Stimulated activated CD4-positive, alpha-beta T cell treated with anti-CD3 and anti-CD28 coated beads, Interleukin-1b, Interleukin-23, amount 100 ng/mL, for 24 hours (primary cell): ENCODE results near the gene TPO.

Source experiments
- DNase-seq, 4 experiments: peaks; one replicate each; pipeline ENCODE4 v3.0.0-alpha.2; 2020; ENCODE audit warnings: low read depth in 4 of 4, low spot score in 1 of 4

The TPO gene

DNA sequence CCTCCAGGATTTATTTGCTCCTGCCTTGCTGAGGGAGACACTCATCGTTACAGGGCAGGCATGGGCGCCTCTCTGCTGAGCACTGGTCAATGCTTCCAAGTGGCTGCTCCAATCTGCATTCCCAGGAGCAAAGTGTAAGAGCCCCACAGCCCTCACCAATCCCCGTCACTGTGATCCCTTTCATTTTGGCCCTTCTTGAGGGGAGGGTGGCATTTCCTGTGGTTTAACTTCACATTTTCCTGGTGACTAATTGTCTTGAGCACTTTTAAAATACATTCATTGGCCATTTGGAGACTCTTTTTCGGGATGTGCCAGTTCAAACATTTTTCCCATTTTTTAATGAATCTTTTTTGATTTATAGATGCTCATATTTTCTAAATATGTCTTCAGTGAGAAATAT, 33.0 kb downstream of the TPO start:
- no peak for DNase-seq

DNA sequence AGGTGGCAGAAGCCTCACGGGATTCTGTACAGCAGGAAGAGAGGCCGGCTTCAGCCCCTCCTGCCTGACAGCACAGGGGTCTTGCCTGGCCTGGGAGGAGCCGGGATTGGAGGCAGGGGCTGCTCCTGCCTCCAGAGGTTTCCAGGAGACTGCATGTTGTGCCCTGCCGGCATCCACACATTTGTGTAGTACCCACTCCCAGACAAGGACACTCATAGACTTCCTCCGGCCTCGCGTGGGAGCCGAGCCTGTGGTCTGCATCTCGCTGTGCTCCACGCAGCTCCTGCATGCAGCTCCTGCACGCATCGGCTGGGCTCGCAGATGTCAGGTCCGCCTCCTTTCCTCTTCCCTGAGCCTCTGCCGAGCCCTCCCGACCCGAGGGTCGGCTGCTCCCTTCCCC, 34.7 kb downstream of the TPO start:
- DNase-seq, result no peak

DNA sequence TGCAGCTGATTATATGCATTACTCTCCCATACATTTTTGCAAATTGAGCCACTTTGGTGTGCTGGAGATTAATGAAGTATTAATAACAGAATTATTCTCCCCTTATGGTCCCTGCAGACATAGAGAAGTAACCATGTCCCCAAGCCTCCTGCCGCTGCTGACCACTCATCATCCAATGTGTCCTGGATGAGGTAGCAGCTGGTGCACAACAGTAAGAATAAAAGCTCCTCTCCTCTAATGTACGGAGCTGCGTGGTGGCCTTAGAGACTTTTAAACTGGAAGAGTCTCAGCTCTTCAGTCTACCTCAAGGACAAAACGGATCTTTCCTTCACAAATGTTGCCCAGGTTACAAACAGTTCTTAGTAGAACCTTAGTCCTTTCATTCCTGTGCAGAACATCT, 37.7 kb downstream of the TPO start:
- DNase-seq, result no peak

DNA sequence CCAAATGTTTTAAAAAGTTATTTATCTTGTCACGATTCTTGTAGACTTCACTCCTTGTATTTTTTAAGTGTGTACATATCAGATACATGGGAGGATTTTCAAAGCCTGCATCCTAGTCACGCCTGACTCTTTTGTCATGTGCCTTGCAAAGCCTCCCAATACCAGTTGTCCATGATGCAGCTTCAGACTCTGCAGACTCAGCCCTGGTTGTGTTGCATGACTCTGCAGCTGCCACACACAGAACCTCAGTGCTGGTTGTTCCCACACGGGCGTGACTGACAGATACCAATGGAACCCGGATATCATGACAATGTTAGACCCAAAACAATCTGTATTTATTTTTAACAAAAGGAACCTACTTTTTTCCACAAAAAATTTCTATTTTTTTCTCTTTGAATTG, 38.2 kb downstream of the TPO start:
- DNase-seq, result no peak

DNA sequence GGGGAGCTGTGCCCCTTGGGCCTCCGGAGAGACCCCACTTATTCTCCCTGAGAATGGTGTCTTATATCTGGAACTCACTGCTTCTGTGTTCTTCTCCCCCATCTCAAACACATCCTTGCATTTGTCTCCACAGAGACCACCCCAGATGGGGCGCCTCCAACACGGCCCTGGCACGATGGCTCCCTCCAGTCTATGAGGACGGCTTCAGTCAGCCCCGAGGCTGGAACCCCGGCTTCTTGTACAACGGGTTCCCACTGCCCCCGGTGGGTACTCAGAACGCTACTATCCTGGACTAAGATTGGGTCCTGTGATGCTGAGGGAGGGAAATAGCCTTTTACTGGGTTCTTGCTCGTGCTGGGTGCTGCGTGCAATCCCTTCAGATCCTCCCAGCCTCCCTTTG, 40.3 kb downstream of the TPO start:
- DNase-seq, result no peak

DNA sequence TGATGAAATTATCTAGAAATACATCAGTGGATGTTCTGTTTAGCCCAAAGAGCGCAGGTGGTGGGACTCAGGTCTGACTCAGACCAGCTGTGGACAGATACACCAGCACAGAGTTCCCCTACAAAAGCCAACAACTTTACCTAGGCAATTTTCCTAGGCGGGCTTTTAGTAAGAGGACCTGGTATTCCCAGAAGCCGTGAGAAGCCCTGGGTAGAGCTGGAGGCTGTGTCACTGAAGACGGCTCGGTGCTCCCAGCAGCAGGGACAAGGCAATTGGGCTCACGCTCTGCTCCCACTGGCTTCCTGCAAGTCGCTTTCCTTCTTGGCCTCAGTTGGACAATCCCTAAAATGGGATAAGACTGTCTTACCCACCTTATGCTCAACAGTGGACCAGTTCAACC, 41.1 kb downstream of the TPO start:
- DNase-seq, result no peak

DNA sequence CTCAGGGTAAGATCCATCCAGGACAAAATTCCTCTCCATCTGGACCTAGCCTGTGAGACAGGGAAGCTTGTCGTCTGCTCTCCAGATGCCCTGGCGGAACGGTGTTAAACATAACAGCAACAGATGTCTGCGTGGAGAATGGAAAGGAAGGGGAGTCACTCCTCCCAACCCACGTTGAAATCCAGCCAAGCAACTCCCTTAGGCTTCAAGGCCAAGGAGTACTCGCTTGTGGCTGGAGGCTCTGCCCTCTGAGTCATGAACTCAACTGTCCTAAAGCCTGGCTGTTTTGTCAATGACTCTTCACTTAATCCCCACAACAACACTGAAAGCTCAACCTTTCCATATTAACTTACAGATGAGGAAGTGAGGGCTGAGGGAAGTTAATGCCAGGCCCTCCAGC, 42.2 kb downstream of the TPO start:
- DNase-seq, result no peak

DNA sequence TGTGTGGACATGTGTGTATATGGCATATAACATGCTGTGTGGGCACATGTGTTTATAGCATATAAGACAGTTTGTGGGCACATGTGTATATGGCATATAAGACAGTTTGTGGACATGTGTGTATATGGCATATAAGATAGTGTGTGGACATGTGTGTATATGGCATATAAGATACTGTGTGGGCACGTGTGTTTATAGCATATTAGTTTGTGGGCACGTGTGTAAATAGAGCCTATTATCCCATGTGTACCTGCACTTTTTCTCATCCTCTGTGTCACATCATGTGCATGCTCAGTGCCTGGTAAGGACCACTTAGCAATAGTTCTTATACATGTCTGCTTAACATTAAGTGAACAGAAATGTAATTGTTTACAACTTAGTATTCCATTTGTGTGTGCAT, 45.2 kb downstream of the TPO start:
- no peak for DNase-seq

DNA sequence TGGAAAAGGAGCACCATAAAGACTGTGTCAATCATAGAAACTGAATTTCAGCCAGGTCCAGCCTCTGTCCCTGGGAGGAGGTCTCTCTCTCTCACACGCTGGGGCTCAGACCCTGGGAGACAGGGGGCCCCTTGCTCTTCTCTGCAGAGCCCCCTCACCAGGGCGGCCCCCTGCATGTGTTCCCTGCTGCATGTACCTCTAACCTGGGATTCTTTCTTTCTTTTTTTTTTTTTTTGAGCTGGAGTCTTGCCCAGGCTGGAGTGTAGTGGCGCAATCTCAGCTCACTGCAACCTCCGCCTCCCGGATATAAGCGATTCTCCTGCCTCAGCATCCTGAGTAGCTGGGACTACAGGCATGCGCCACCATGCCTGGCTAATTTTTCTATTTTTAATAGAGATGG, 46.5 kb downstream of the TPO start:
- no peak for DNase-seq

DNA sequence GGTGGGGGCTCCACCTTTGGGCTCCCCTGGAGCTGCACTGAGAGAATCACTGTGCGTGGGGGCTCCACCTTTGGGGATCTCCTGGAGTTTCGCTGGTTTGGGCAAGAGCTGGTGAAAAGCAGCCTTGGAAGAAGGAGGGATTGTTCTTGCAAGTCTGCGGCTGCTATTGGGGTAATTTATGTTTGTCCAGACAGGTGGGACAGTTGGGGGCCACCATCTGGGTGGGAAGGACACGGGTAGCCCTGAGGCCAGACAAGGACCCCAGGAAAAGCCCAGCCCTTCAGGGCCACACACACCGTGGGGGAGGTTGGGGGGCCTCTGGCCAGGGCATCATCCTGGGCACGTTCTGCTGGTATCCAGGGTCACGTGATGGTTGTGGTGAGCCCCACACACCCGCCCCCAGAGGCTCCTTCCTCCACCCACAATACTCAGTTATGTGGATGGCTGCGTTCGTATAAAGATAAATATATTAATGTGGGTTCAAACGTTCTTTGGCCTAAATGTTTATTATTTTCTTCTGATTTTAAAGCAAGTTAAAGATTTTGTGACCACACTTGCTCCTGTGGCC, 47.7 kb downstream of the TPO start:
- DNase-seq, result no peak

DNA sequence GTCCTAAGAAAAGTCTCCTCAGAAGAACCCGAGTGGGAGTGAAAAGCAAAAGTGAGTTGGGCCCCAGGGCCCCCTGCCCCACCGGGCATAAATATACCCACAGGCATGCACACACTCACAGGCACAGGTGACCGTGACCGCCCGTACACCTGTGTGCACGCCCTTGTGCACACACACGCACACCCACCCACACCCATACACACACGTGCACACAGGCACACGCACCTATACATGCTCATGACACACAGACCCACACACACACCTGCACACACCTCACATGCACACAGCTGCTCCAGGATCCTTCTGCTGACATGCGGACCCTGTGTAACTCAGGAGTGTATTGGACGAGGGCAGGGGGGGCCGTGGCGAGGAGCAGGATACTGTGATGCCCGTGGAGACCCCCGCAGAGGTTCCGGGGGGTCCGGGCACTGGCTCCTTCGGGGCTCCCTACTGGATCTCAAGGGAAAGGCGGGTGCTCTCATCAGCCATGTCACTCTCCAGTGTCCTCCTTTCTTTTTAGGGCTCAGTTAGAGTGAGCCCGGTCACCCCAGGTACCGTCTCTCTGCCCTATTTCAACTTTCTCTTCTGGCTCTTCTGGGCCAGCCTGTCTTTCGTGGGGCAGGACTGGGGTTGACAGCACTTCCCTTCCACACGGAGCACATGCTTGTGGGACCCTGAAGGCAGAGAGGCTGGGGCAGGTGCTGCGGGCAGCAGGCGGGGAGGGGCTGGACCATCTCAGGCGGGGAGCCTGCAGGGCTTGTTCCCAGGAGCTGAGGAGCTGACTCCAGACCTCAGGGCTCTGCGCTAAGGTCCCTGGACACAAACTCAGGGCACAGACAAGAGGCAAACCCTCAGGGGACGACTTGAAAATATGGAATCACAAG, 48.5 kb downstream of the TPO start:
- DNase-seq, result no peak

DNA sequence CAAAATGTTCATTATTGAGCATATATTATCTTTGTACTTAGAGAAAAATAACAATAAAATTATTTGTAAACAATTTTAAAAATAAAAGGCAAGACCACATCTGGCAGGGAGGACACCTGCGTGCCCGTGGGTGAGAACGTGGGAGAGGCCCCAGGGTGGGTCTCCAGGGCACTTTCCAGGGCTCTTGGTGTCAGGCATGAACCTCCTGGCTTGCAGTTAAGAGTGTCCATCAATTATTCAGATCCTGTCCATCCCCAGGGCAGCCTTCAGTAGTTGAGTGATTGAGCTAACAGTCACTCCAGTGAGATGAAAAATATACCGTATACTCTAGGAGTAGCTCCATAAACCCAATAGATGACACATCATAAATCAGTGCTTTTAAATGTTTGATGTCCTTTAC, 49.7 kb downstream of the TPO start:
- no peak for DNase-seq

DNA sequence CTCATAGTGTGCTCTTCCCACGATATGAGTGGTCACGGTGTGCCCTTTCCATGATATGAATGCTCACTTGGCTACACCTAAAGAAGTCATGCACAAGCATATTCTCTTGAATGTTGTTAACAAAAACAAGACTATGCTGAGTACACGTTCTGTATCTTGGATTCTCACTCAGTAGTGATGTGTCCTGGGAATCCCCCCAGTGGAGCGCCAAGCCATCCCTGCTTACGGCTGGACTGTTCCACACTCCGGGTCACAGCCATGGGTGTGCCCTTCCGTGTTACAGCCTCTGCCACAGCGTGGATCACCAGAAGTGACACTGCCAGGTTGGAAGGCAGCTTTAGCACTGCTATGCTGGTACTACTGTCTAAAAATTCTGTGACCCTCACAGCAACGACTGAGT, 59.1 kb downstream of the TPO start:
- DNase-seq, result no peak

DNA sequence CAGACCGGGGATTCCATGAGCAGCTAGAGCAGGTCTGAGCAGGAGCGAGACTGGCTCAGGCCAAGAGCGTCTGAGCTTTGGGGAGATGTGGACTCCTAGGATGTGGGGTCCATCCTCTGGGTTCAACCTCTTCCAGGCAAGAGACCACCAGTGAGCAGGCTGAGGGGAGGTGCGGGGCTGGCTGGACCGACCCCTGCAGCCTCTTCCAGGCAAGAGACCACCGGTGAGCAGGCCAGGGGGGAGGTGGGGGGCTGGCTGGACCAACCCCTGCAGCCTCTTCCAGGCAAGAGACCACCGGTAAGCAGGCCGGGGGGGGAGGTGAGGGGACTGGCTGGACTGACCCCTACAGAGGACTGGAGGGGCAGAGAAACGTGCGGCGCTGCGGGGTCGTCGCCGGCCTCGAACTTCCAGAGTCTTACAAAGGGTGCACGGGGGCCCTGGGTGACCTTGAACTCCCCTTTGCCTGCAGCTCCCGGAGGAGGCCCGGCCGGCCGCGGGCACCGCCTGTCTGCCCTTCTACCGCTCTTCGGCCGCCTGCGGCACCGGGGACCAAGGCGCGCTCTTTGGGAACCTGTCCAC, 63.4 kb downstream of the TPO start:
- no peak for DNase-seq

DNA sequence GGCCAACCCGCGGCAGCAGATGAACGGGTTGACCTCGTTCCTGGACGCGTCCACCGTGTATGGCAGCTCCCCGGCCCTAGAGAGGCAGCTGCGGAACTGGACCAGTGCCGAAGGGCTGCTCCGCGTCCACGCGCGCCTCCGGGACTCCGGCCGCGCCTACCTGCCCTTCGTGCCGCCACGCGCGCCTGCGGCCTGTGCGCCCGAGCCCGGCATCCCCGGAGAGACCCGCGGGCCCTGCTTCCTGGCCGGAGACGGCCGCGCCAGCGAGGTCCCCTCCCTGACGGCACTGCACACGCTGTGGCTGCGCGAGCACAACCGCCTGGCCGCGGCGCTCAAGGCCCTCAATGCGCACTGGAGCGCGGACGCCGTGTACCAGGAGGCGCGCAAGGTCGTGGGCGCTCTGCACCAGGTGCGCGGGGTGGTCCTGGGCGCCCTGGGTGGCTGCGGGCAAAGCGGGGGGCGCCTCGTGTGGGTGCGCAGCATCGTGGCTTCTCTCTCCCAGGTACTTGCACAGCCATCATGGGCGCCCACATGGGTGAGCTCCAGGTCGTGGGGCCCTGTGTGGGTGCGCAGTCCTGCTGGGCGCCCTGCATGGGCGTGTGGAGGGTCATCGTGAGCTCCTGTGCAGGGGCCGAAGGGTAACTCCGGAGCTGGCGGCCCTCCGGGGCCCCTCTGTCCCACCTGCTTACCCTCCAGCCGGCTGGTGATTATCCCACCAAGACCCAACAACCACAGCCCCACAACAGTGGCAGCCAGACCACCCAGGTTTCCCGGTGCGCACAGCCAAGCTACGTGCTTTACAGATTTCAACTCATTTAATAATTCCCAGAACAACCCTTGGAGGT, 64.2 kb downstream of the TPO start:
- no peak for DNase-seq

DNA sequence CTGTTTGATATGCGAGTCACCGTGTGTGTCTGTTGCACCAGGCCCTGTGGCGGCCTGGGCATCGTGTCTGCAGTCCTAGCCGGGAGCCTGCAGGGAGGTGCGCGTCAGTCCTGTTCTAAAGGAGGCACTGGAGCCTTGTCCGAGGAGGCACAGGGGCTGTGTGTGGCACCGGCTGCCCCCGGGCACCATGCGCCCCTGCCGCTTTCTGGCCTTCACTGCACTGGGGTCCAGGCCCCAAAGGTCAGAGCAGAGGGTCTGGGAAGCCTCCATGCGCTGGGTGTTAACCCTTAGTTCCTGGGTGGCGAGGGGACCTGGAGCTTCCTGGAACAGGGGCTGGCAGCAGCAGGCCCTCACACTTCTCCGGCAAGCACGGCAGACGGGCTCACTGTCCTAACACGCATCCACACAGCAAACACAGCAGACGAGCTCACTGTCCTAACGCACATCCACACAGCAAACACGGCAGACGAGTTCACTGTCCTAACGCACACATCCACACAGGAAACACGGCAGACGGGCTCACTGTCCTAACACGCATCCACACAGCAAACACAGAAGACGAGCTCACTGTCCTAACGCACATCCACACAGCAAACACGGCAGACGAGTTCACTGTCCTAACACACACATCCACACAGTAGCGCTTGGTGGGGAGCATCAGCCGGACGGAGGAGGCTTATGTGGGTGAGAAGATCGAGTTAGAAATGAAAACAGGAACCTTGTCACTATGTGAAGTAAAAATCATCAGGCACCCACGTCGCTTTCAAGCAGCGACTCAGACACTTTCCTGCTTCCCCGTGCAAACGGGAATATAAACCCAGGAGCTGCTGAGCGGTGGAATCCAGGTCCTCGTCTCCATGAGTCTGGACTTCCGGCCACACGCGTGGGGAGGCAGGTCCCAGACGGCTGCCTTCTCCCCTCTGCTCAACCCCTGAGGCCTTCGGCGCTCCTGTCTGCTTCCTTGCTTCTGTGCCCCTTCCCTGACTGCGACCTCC, 65.3 kb downstream of the TPO start:
- DNase-seq, result no peak

DNA sequence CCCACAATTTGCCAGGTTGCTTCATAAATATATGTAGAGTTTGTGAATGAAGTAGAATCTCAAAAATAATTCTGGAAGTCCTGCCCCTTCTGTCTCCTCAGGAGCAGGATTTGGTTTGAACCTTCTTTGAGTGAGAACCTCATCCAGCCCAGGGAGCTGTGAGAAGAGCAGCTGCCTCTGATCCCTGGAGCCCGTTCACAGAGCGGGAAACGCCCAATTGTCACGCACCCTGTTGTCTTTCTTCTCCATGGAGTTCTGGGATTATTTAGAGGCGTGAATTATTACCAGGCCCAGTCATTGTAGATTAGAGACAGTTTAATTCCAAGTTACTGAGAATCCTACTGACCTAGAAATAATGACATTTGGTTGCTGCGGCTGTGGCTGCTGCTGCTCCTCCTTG, 66.1 kb downstream of the TPO start:
- no peak for DNase-seq

DNA sequence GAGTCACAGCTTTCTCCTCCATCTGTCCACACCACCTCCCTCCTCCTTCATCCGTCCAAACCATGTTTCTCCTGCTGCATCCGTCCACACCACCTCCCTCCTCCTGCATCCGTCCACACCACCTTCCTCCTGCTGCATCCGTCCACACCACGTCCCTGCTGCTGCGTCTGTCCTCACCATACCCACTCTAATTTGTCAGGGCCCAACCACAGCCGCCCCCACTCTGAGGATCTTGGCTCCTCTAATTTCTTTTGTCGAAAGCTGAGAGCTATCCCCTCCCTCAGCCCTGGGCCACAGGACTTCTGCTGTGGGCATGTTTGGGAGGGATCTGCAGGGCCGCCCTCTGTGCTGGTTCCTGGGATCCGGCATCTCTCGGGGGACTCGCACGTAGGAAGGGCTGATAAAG, 67.4 kb downstream of the TPO start:
- DNase-seq, result no peak

DNA sequence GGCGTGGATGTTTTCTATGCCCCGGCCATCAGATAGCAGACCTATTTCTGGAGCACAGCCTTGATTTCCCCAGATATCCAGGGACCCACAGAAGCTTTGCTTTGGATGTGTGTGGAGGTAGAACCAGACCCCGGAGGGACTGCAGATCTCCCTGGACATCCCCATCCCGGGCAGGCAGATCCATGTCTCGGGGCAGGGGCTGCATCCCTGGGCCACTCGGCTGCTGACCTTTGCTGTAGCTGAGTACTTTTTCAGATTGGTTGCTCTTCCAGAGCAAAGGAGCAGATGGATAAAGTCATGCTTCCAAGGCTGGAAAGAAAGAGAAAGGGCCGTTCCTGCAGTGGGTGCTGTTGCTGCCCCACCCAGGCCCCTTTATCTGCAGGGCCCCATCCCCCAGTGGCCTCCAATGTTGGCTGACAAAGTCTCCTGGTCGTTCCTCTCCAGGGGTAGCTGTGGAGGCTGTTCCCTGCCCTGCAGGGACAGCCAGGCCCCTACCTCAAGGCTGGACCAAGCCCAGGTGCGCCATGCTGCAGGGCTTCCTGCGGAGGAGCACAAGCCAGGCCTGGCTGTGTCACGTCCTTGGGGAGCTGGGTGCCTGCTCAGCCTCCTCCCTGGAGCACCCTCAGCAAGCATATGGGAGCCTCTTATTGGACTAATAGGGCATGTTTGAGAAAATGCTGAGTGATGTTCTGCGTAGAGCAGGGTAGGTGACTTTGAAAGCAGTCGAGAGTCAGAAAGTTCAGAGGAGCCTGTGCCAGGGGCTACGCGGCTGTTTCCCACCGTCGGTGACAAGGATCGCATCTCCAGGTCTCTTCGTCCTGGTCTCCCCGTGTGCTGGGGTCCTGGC, 68.4 kb downstream of the TPO start:
- DNase-seq, result no peak

DNA sequence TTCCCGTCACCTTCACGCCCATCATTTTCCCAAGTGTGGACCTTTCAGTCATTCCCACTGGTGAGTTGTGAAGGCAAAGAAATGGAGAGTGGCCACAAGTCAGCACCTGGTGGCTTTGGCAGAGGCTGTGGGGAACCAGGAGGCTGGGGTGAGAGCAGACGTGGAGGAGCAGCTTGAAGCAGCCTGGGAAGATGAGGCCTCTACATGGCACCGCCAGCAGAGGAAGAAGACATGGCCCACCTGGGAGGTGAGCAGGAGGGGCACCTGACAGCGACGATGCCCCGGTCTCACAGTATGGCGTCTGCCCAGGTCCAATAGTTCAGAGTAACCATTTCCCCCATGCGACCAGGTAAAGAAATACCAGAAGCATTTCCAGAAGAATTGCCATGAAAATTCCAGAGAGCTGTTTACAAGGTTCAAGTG, 69.0 kb downstream of the TPO start:
- no peak for DNase-seq
